Measurements from ENCODE around the gene GPR157.

GPR157 gene

GRCh38 chr1:9164532-9164900 lies 35.6 kb upstream of the GPR157 start:
- no peak for TF ChIP-seq ZNF8 (CRISPR knock-in tag; IDR thresholded peaks at IDR 0.05)
- TF ChIP-seq POU6F1 (CRISPR knock-in tag; IDR thresholded peaks at IDR 0.05; ENCODE audit: borderline replicate concordance, low read depth), result no peak
- TF ChIP-seq TSHZ2 (CRISPR knock-in tag; IDR thresholded peaks at IDR 0.05), result no peak
- TF ChIP-seq PPARA (CRISPR knock-in tag; IDR thresholded peaks at IDR 0.05; ENCODE audit: borderline replicate concordance), result no peak
- TF ChIP-seq ZFP3 (CRISPR knock-in tag; IDR thresholded peaks at IDR 0.05), result no peak
- TF ChIP-seq PATZ1 (CRISPR knock-in tag; IDR thresholded peaks at IDR 0.05; ENCODE audit: borderline replicate concordance), result no peak
- no peak for TF ChIP-seq ZNF565 (CRISPR knock-in tag; conservative IDR thresholded peaks at IDR 0.05; ENCODE audit: low read depth)
- TF ChIP-seq ZFP30 (CRISPR knock-in tag; IDR thresholded peaks at IDR 0.05), result no peak
- no peak for TF ChIP-seq ZC3H10 (CRISPR knock-in tag; IDR thresholded peaks at IDR 0.05)
- no peak for TF ChIP-seq ISL1 (CRISPR knock-in tag; IDR thresholded peaks at IDR 0.05)
- TF ChIP-seq BACH2 (CRISPR knock-in tag; IDR thresholded peaks at IDR 0.05; ENCODE audit: borderline replicate concordance), result no peak
- TF ChIP-seq OSR1 (CRISPR knock-in tag; IDR thresholded peaks at IDR 0.05), result no peak
- no peak for TF ChIP-seq ZNF70 (CRISPR knock-in tag; IDR thresholded peaks at IDR 0.05)
- TF ChIP-seq SNAI2 (CRISPR knock-in tag; IDR thresholded peaks at IDR 0.05), result no peak
- TF ChIP-seq ARNTL (CRISPR knock-in tag; IDR thresholded peaks at IDR 0.05; ENCODE audit: borderline replicate concordance, low read depth), result no peak
- no peak for TF ChIP-seq GLIS3 (CRISPR knock-in tag; IDR thresholded peaks at IDR 0.05)
- peak; percentile 45; the same call in 2 of the 3 replicates for ATAC-seq

- TF ChIP-seq POU6F1 (CRISPR knock-in tag; IDR thresholded peaks at IDR 0.05; ENCODE audit: borderline replicate concordance, low read depth) (no peak), GLIS3 (CRISPR knock-in tag; IDR thresholded peaks at IDR 0.05) (no peak), RARB (CRISPR knock-in tag; IDR thresholded peaks at IDR 0.05) (no peak), ISL1 (CRISPR knock-in tag; IDR thresholded peaks at IDR 0.05) (no peak), TCF4 (CRISPR knock-in tag; IDR thresholded peaks at IDR 0.05; ENCODE audit: borderline replicate concordance) (no peak), BACH2 (CRISPR knock-in tag; IDR thresholded peaks at IDR 0.05; ENCODE audit: borderline replicate concordance) (no peak), PPARA (CRISPR knock-in tag; IDR thresholded peaks at IDR 0.05; ENCODE audit: borderline replicate concordance) (no peak), PATZ1 (CRISPR knock-in tag; IDR thresholded peaks at IDR 0.05; ENCODE audit: borderline replicate concordance) (no peak), ZFP3 (CRISPR knock-in tag; IDR thresholded peaks at IDR 0.05) (no peak), TOX (CRISPR knock-in tag; IDR thresholded peaks at IDR 0.05; ENCODE audit: borderline replicate concordance) (no peak), ZC3H10 (CRISPR knock-in tag; IDR thresholded peaks at IDR 0.05) (no peak), ESRRG (CRISPR knock-in tag; IDR thresholded peaks at IDR 0.05) (no peak), CSDC2 (CRISPR knock-in tag; IDR thresholded peaks at IDR 0.05) (no peak), OSR1 (CRISPR knock-in tag; IDR thresholded peaks at IDR 0.05) (no peak)
- TF ChIP-seq, protein P1, sequence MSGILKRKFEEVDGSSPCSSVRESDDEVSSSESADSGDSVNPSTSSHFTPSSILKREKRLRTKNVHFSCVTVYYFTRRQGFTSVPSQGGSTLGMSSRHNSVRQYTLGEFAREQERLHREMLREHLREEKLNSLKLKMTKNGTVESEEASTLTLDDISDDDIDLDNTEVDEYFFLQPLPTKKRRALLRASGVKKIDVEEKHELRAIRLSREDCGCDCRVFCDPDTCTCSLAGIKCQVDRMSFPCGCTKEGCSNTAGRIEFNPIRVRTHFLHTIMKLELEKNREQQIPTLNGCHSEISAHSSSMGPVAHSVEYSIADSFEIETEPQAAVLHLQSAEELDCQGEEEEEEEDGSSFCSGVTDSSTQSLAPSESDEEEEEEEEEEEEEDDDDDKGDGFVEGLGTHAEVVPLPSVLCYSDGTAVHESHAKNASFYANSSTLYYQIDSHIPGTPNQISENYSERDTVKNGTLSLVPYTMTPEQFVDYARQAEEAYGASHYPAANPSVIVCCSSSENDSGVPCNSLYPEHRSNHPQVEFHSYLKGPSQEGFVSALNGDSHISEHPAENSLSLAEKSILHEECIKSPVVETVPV (CRISPR knock-in tag; IDR thresholded peaks at IDR 0.05), result no peak
- ATAC-seq, result no peak
Measured at GRCh38 chr1:9161963-9162362, 33.1 kb upstream of the GPR157 start.
